PC-3 (cell line): ENCODE results near the gene REXO2. TPM values are rescaled to one million over a fixed set of nuclear protein-coding genes. Genes with fewer than 3 reads are reported as not detected.

Source experiments
- total RNA-seq: library from RNA; depleted of rRNA; stranded (reverse); fragments of >200 nt; gene quantifications from 2 replicates; pipeline ENCODE4 v1.2.3, GENCODE V29; 2014; rRNA removed

REXO2 gene
- total RNA-seq, 1 experiment from 2014 or later: 145 TPM

Other genes with a start within 250 kb of the REXO2 start
- 20.8 and 23.3 TPM in 2 replicates for gene NNMT, start 143.1 kb upstream of the REXO2 start, total RNA-seq
- 5.0 and 8.1 TPM in 2 replicates for gene C11orf71, start 39.0 kb upstream of the REXO2 start, total RNA-seq
- 18.4 and 30.1 TPM in 2 replicates for gene RBM7, start 38.8 kb upstream of the REXO2 start, total RNA-seq
- gene NXPE1, start 120.4 kb downstream of the REXO2 start, total RNA-seq: not detected in 2 replicates
- not detected in 2 replicates for gene NXPE4, start 156.3 kb downstream of the REXO2 start, total RNA-seq
- gene NXPE2, start 239.1 kb downstream of the REXO2 start, total RNA-seq: not detected in 2 replicates